GM12801 (cell line): ENCODE results near the gene KLRD1.

ENCODE experiments used
- CTCF ChIP-seq: IDR thresholded peaks from one replicate; pipeline ENCODE4 v1.5.1; 2011; ENCODE audit warnings: control low read depth; ENCODE audit not compliant: insufficient read length; ENCODE audit errors: extremely low read depth

Gene KLRD1

GRCh38 chr12:10362828-10363657, 55.4 kb downstream of the KLRD1 start:
- no peak for TF ChIP-seq CTCF

- no peak for TF ChIP-seq CTCF
Observed at GRCh38 chr12:10363658-10363913, 55.9 kb downstream of the KLRD1 start.

- no peak for TF ChIP-seq CTCF
Observed at GRCh38 chr12:10363914-10364814, 56.5 kb downstream of the KLRD1 start.

GRCh38 chr12:10364815-10365622, 57.3 kb downstream of the KLRD1 start:
- TF ChIP-seq CTCF: no peak

- TF ChIP-seq CTCF: no peak
Observed at GRCh38 chr12:10365696-10366405, 58.2 kb downstream of the KLRD1 start.

- TF ChIP-seq CTCF: no peak
Observed at GRCh38 chr12:10366875-10367274, 59.2 kb downstream of the KLRD1 start.
